GM12891 (cell line): ENCODE results near the gene CNIH3.

Source experiments
- DNase-seq: peaks from one replicate; pipeline ENCODE4 v3.0.0; 2011; ENCODE audit warnings: low spot score; ENCODE audit not compliant: insufficient read length
- FAIRE-seq: peaks from 2 replicates; lab custom pipeline; 2011; peaks lifted over from hg19 to GRCh38; lab: Jason Lieb, UNC
- PAX5 ChIP-seq: IDR thresholded peaks from 2 replicates; pipeline ENCODE4 v1.6.1; 2011; ENCODE audit warnings: low read length, moderate library complexity, mild to moderate bottlenecking; ENCODE audit not compliant: insufficient read depth, severe bottlenecking
- POLR2A ChIP-seq: IDR thresholded peaks from 2 replicates; pipeline ENCODE4 v1.6.1; 2011; ENCODE audit warnings: low read depth, low read length, control low read depth
- POLR2AphosphoS5 ChIP-seq: IDR thresholded peaks from 2 replicates; pipeline ENCODE4 v1.6.1; 2011; ENCODE audit warnings: low read depth, low read length, control low read depth
- POU2F2 ChIP-seq: IDR thresholded peaks from 2 replicates; pipeline ENCODE4 v1.6.1; 2011; ENCODE audit warnings: low read depth, mild to moderate bottlenecking, control low read depth, low read length, moderate library complexity
- SPI1 ChIP-seq: IDR thresholded peaks from 2 replicates; pipeline ENCODE4 v1.6.1; 2011; ENCODE audit warnings: low read depth, low read length, control low read depth
- TAF1 ChIP-seq: IDR thresholded peaks from 2 replicates; pipeline ENCODE4 v1.6.1; 2011; ENCODE audit warnings: low read depth, low read length, control low read depth

The CNIH3 gene

DNA sequence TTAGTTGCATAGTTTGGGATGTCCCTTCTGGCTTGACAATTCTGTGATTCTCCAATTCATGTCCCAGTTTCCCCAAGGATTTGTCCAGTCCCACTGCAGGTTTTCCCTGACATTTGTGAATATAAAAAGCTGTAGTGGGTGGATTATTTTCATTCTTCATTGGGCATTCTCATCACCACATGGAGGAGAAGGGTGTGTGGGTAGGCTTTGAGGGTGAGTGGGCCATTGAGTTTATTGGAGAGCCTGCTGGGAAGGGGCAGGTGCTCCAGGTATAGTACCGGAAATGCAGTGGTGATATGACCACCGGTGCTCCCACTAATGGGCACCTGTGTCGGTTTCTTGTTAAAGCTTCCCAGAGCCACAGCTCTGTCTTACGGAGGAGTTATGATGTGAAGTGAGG, 74.5 kb downstream of the CNIH3 start:
- DNase-seq (no peak), FAIRE-seq (no peak)
- no peak for TF ChIP-seq TAF1
- TF ChIP-seq POLR2A, result no peak

DNA sequence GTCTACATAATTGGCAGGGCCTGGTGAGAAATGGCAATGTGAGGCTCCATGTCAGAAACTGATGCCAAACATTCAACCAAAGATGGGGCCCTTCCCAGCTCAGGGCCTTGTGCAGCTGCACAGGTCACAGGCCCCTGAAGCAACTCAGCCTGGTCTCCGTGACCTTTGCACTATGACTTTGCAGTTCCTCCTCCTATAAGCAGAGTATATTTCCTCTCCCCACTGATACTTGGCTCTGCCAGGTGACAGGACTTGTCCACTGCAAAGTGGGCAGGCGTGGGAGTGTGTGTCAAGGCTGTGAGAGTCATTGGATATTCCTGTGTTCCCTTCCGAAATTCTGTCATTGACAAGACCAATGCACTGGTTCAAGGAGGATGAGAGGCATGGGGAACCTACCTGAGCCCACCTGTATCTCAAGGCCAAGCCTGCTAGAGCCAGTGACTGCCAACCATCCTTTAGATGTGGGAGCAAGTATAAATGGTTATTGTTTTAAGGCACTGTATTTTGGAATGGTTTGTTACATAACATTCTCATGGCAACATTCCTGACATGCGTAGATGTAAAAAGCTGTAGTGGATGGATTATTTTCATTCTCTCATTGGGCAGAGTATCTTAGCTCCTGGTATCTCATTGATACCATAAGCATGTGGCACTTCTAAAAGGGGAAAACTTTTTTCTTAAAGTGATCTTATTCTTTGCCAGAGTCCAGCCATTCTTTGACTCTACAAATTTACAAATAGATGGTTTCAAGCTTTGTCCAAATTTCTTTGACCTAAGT, 75.2 kb downstream of the CNIH3 start:
- DNase-seq (no peak), FAIRE-seq (no peak)
- TF ChIP-seq POU2F2 (no peak), POLR2A (no peak), SPI1 (no peak), PAX5 (no peak), POLR2AphosphoS5 (no peak), TAF1 (no peak)

- FAIRE-seq, result no peak
- no peak for DNase-seq
- TF ChIP-seq POU2F2, result no peak
- no peak for TF ChIP-seq POLR2AphosphoS5
- no peak for TF ChIP-seq POLR2A
- TF ChIP-seq SPI1, result no peak
- TF ChIP-seq PAX5, result no peak
- no peak for TF ChIP-seq TAF1
Observed at GRCh38 chr1:224694969-224695368, 78.9 kb downstream of the CNIH3 start.

- TF ChIP-seq POU2F2 (no peak), TAF1 (no peak), POLR2A (no peak), PAX5 (no peak), POLR2AphosphoS5 (no peak), SPI1 (no peak)
- DNase-seq (no peak), FAIRE-seq (no peak)
Observed at GRCh38 chr1:224696021-224696420, 79.9 kb downstream of the CNIH3 start.

DNA sequence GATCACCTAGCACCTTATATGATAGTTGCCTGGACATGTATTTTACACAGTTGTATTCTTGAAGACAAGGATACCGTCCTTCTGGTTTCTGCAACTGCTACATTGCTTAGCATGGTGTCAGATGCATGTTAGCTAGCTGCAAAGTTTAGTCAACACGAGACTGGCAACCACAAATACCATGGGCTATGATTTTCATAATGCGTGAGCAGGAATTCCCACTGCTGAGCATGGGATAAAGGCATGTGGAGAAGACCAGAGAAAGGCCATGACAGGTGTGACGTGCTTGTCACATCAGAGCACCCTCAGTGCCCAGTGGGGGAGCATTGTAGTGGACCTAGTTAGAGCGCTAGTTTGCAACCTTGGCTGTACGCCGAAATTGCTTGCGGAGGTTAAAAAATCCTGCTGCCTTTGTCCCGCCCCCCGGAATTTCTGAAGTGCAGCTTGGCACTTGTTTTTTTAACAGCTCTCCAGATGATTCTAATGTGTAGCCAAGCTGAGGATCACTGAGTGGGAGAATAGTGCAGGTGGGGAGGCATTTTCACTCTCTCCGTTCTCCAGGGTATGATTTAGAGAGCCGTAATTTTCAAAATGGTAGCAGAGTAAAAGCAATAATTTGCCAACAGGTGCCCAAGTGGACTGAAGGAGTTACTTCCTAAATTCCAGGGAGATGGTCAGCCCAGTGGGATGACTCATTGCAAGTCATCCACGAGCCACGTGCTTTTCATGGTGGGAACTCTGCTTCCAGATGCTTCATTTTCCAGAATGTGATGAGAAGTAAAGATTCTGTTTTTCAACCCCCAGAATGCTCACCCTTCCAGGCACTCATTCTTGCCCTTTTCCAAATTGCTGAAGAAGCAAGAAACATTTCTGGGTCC, 81.0 kb downstream of the CNIH3 start:
- TF ChIP-seq POLR2A (no peak), SPI1 (no peak), POU2F2 (no peak), PAX5 (no peak), TAF1 (no peak), POLR2AphosphoS5 (no peak)
- DNase-seq (no peak), FAIRE-seq (no peak)

DNA sequence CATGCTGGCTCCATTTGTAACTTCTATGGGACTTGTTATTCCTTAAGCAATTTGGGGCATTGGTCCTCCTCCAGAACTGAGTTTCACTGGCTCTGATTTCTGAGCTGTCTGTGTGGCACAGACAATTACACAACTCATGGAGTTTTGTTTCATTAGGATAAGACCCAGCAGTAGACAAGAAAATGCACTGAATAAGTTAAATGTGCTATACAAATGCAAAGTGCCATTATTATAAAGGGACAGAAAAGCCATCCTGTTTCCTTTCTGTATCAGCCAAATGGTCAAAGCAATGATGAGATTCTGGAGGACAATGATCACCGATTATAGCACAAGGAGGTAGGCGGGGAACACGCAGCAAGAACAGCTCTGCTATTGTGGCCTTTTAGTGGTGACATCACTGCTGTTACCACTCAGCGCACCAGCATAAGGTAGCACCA, 81.9 kb downstream of the CNIH3 start:
- no peak for TF ChIP-seq POLR2A
- no peak for TF ChIP-seq POU2F2
- no peak for TF ChIP-seq SPI1
- no peak for TF ChIP-seq TAF1
- TF ChIP-seq POLR2AphosphoS5, result no peak
- no peak for TF ChIP-seq PAX5
- DNase-seq (no peak), FAIRE-seq (no peak)

DNA sequence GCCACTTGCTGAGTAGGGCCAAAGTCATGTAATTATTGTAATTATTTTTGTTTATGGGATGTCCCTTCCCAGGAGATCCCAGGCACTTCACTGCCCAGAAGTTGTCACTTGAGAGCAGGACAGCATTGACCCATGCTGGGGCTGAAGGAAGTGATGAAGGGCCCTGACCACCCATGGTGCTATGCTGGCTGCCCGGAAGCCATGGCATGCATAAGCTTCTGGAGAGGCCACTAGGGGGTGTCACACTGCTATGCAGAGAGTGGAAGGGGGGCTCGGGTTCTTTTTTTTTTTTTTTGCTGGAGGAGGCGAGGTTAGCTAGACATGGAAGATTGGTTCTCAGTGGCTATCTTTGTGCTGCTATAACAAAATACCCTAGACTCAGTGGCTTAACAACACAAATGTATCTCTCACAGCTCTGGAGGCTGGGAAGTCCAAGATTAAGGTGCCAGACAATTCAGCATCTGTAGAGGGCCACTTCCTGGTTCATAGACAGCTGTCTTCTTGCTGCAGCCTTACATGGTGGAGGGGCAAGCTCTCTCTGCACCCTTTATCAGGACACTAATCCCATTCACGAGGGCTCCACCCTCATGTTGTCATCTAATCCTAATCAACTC, 84.9 kb downstream of the CNIH3 start:
- DNase-seq (peak; percentile 32), FAIRE-seq (peak; percentile 38)
- TF ChIP-seq TAF1 (no peak), POU2F2 (peak; percentile 79; the same call in 1 of the 2 replicates)

- DNase-seq (no peak), FAIRE-seq (no peak)
- TF ChIP-seq SPI1 (no peak), TAF1 (no peak), POU2F2 (no peak), POLR2A (no peak), POLR2AphosphoS5 (no peak), PAX5 (no peak)
Observed at GRCh38 chr1:224703702-224704101, 87.6 kb downstream of the CNIH3 start.

DNA sequence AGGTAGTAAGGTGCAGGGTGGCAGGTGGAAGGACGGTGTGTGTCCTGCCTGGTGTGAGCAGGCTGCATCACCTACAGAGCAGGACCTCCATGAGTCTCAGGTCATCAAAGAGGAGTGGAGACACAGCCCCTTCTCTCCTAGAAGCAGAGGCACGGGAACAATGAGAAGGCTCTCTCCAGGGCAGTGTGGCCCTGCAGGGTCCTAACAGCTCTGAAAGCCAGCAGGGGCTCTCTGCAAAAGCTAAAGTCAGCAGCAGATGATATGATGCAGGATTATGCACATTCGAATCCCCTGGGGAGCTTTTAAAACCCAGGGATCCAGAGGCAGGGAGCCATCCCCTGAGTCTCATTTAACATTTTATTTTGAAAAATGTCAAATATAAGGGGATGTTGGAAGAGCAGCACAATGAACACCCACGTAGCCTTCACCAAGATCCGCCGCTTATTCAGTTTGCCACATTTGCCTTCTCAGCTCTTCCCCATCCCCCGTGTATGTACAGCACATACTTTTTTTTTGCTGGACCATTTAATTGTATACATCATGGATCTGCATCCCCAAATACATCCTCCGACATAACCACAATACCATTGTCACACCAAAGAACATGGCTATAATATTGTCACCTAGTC, 88.1 kb downstream of the CNIH3 start:
- TF ChIP-seq TAF1 (no peak), PAX5 (no peak), POLR2A (no peak), POLR2AphosphoS5 (no peak), SPI1 (no peak), POU2F2 (no peak)
- no peak for DNase-seq
- no peak for FAIRE-seq
